ENCODE measurements around the gene SMARCAD1. TPM values are rescaled to one million over a fixed set of nuclear protein-coding genes. Genes with fewer than 3 reads are reported as not detected.
"Not testable (repeated sequence)": the region's sequence is repeated elsewhere in the genome, so short reads cannot be mapped to it uniquely, and the experiment has no call there.

The SMARCAD1 gene
- total RNA-seq, 1 experiment from 2014 or later: 17.0 TPM

GRCh38 chr4:94290245-94290644, 82.6 kb downstream of the SMARCAD1 start:
- CTCF ChIA-PET: no interaction called here
- Histone ChIP-seq H3K79me2 (ENCODE audit: low read length) (no peaks in the 10 kb centered on the region), H2AFZ (ENCODE audit: low read length) (no peak overlapping the region), H3K9me2 (replicated peaks; ENCODE audit: low read length) (no peaks in the 10 kb centered on the region), H3F3A (ENCODE audit: low read length, unreplicated experiment) (no peaks in the 10 kb centered on the region), H3K9me3 (ENCODE audit: low read length) (no peaks in the 10 kb centered on the region), H3K4me2 (ENCODE audit: low read length) (no peak overlapping the region), H3K36me3 (ENCODE audit: low read depth, low read length) (no peaks in the 10 kb centered on the region; the same call in 1 of the 2 replicates), H3K9ac (ENCODE audit: low read length) (no peak overlapping the region), H3K4me3 (ENCODE audit: low read length) (no peak overlapping the region), H4K20me1 (ENCODE audit: low read length) (no peaks in the 10 kb centered on the region), H3K4me1 (ENCODE audit: insufficient read depth, low read length) (no peaks in the 10 kb centered on the region), H3K27ac (ENCODE audit: low read length) (no peak overlapping the region), H3K27me3 (ENCODE audit: low read length) (no peaks in the 10 kb centered on the region)
- POLR2A ChIA-PET (ENCODE audit: unreplicated experiment): no interaction called here
- no TSS peak for BruUV-seq (replicated peaks)
- ATAC-seq: no peak
- intact Hi-C loops (cut with micrococcal nuclease): no loop called here
- TF ChIP-seq, protein P1, sequence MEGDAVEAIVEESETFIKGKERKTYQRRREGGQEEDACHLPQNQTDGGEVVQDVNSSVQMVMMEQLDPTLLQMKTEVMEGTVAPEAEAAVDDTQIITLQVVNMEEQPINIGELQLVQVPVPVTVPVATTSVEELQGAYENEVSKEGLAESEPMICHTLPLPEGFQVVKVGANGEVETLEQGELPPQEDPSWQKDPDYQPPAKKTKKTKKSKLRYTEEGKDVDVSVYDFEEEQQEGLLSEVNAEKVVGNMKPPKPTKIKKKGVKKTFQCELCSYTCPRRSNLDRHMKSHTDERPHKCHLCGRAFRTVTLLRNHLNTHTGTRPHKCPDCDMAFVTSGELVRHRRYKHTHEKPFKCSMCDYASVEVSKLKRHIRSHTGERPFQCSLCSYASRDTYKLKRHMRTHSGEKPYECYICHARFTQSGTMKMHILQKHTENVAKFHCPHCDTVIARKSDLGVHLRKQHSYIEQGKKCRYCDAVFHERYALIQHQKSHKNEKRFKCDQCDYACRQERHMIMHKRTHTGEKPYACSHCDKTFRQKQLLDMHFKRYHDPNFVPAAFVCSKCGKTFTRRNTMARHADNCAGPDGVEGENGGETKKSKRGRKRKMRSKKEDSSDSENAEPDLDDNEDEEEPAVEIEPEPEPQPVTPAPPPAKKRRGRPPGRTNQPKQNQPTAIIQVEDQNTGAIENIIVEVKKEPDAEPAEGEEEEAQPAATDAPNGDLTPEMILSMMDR (conservative IDR thresholded peaks at IDR 0.05; ENCODE audit: low read depth, low read length): peak; percentile 24; the same call in 1 of the 2 replicates
- TF ChIP-seq EZH2 (IDR thresholded peaks at IDR 0.05; ENCODE audit: low read length, unreplicated experiment): no peak
- no peak for DNase-seq

- H2AFZ ChIP-seq (ENCODE audit: low read length); H3K9me3 ChIP-seq (ENCODE audit: low read length); BruUV-seq (replicated peaks); H4K20me1 ChIP-seq (ENCODE audit: low read length); DNase-seq; H3K4me2 ChIP-seq (ENCODE audit: low read length); H3K9me2 ChIP-seq (replicated peaks; ENCODE audit: low read length); H3K79me2 ChIP-seq (ENCODE audit: low read length); H3K27me3 ChIP-seq (ENCODE audit: low read length); H3K4me1 ChIP-seq (ENCODE audit: insufficient read depth, low read length); H3K36me3 ChIP-seq (ENCODE audit: low read depth, low read length); H3F3A ChIP-seq (ENCODE audit: low read length, unreplicated experiment); H3K4me3 ChIP-seq (ENCODE audit: low read length); CTCF ChIA-PET; ATAC-seq; H3K9ac ChIP-seq (ENCODE audit: low read length); POLR2A ChIA-PET (ENCODE audit: unreplicated experiment); H3K27ac ChIP-seq (ENCODE audit: low read length); intact Hi-C loops (cut with micrococcal nuclease): not testable (repeated sequence)
These were observed 86.3 kb downstream of the SMARCAD1 start for GRCh38 chr4:94293981-94294380.

GRCh38 chr4:94295473-94295872, 87.8 kb downstream of the SMARCAD1 start:
- H3K27ac ChIP-seq (ENCODE audit: low read length); intact Hi-C loops (cut with micrococcal nuclease); H3K4me3 ChIP-seq (ENCODE audit: low read length); H3K9me3 ChIP-seq (ENCODE audit: low read length); H3K9ac ChIP-seq (ENCODE audit: low read length); H3K79me2 ChIP-seq (ENCODE audit: low read length); POLR2A ChIA-PET (ENCODE audit: unreplicated experiment); H3F3A ChIP-seq (ENCODE audit: low read length, unreplicated experiment); H3K9me2 ChIP-seq (replicated peaks; ENCODE audit: low read length); BruUV-seq (replicated peaks); ATAC-seq; H4K20me1 ChIP-seq (ENCODE audit: low read length); H3K4me2 ChIP-seq (ENCODE audit: low read length); CTCF ChIA-PET; H3K4me1 ChIP-seq (ENCODE audit: insufficient read depth, low read length); H3K36me3 ChIP-seq (ENCODE audit: low read depth, low read length); H3K27me3 ChIP-seq (ENCODE audit: low read length); DNase-seq; H2AFZ ChIP-seq (ENCODE audit: low read length): not testable (repeated sequence)

DNA sequence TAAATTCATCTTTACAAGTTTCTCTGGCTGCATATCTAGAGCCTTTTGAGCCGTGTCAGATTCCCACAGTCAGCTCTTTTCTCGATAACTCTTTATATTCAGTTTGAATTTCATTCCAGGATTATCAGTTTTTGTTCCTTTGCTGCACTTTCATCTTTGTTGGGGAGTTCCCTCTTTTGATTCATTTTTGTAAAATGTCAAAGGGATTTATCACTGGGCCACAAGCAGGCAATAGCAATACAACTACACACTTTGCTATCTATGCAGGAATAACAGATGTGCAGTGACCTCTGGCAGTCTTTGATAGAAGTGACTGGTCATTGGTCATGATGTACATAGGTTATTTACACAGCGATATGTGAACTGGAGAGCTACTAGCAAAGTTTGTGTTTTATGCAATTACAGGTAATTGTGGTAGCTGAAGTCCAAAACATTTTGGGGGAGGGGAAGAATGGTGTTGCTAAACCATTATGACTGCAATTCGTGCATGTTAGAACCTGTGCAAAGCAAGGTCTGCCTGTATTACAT, 91.1 kb downstream of the SMARCAD1 start:
- Histone ChIP-seq H2AFZ (ENCODE audit: low read length) (no peak overlapping the region), H3K36me3 (ENCODE audit: low read depth, low read length) (no peaks in the 10 kb centered on the region), H4K20me1 (ENCODE audit: low read length) (no peaks in the 10 kb centered on the region), H3K4me3 (ENCODE audit: low read length) (no peak overlapping the region), H3K27ac (ENCODE audit: low read length) (no peak overlapping the region), H3K27me3 (ENCODE audit: low read length) (no peaks in the 10 kb centered on the region), H3K9ac (ENCODE audit: low read length) (no peak overlapping the region), H3F3A (ENCODE audit: low read length, unreplicated experiment) (no peaks in the 10 kb centered on the region), H3K4me2 (ENCODE audit: low read length) (no peak overlapping the region), H3K9me2 (replicated peaks; ENCODE audit: low read length) (no peaks in the 10 kb centered on the region), H3K9me3 (ENCODE audit: low read length) (no peaks in the 10 kb centered on the region), H3K79me2 (ENCODE audit: low read length) (no peaks in the 10 kb centered on the region), H3K4me1 (ENCODE audit: insufficient read depth, low read length) (no peaks in the 10 kb centered on the region)
- TF ChIP-seq, protein P1 (conservative IDR thresholded peaks at IDR 0.05; ENCODE audit: low read depth, low read length): no peak
- TF ChIP-seq EZH2phosphoT487 (IDR thresholded peaks at IDR 0.05; ENCODE audit: borderline replicate concordance, low read length) (no peak), EZH2 (IDR thresholded peaks at IDR 0.05; ENCODE audit: low read length, unreplicated experiment) (no peak)
- intact Hi-C loops (cut with micrococcal nuclease): no loop called here
- ATAC-seq (peak; percentile 18; the same call in 1 of the 2 replicates), DNase-seq (no peak)
- ChIA-PET CTCF (no interaction called here), POLR2A (ENCODE audit: unreplicated experiment) (no interaction called here)
- BruUV-seq (replicated peaks): no TSS peak
